Gastrocnemius medialis (tissue), 4 donors: Measurements from ENCODE around the gene GPR61. TPM values are rescaled to one million over a fixed set of nuclear protein-coding genes. Genes with fewer than 3 reads are reported as not detected.

Experiments used
- ATAC-seq, 2 donors: fragments of 150-250 bp; one replicate each; pipeline ENCODE4 v1.9.1; 2016
- DNase-seq, 2 donors: peaks; one replicate each; pipeline ENCODE4 v3.0.0-alpha.2; 2019
- H3K27ac ChIP-seq, 4 donors: fragments of 200-600 bp; sonication (generic); 1 replicate in 1 of 4; 2 replicates in 3 of 4; pipeline ENCODE4 v1.5.1; 2016 to 2018; ENCODE audit warnings: mild to moderate bottlenecking in 2 of 4, moderate library complexity in 1 of 4
- H3K27me3 ChIP-seq, 3 donors: fragments of 200-600 bp; sonication (generic) in 2 of 3; 1 replicate in 1 of 3; 2 replicates in 2 of 3; pipeline versions ENCODE4 v1.5.1 to v1.6.0; 2016 to 2019; ENCODE audit warnings: mild to moderate bottlenecking in 1 of 3, moderate library complexity in 1 of 3
- H3K36me3 ChIP-seq, 2 donors: fragments of 200-600 bp; sonication (generic) in 1 of 2; one replicate each; pipeline ENCODE4 v1.5.1; 2017 to 2018
- H3K4me1 ChIP-seq, 2 donors: fragments of 200-600 bp; sonication (generic) in 1 of 2; one replicate each; pipeline ENCODE4 v1.5.1; 2016 to 2017; ENCODE audit warnings: mild to moderate bottlenecking in 2 of 2
- H3K4me3 ChIP-seq, 4 donors: fragments of 200-600 bp; sonication (generic) in 3 of 4; 1 replicate in 1 of 4; 2 replicates in 3 of 4; pipeline ENCODE4 v1.5.1; 2016 to 2019; ENCODE audit warnings: mild to moderate bottlenecking in 2 of 4
- H3K9me3 ChIP-seq, 3 donors: fragments of 200-600 bp; sonication (generic) in 2 of 3; 1 replicate in 1 of 3; 2 replicates in 2 of 3; pipeline ENCODE4 v1.5.1; 2016 to 2019
- POLR2A ChIP-seq, 2 donors: fragments of 450-650 bp; IDR thresholded peaks; one replicate each; pipeline ENCODE4 v1.6.1; 2017; ENCODE audit warnings: antibody characterized with exemption in 2 of 2, mild to moderate bottlenecking in 2 of 2, moderate library complexity in 2 of 2
- in situ Hi-C, 4 donors: fragments of 200-750 bp; cut with MboI; loops; one replicate each; pipeline versions ENCODE4 v1.15.0 to v1.8.0; 2017; ENCODE audit warnings: low sequenced_read_pairs in 4 of 4
- intact Hi-C: fragments of 100-400 bp; cut with DNase I; formaldehyde crosslinking; loops from one replicate; pipeline ENCODE4 v1.15.1; 2023; ENCODE audit warnings: low total_unique reads
- total RNA-seq, 4 donors: library from RNA; depleted of rRNA; stranded (reverse); fragments of >200 nt; gene quantifications; one replicate each; pipeline versions ENCODE4 v1.1.0 to v1.2.3, GENCODE V29; 2016
- TF ChIP-seq, protein P1 (sequence below), 5 experiments: fragments of 450-650 bp in 3 of 5; fragments of 200-600 bp in 2 of 5; sonication (generic) in 2 of 5; IDR thresholded peaks in 4 of 5; conservative IDR thresholded peaks in 1 of 5; 1 replicate in 4 of 5; 2 replicates in 1 of 5; pipeline ENCODE4 v1.5.1; 2016 to 2019; ENCODE audit warnings: antibody characterized with exemption in 5 of 5, mild to moderate bottlenecking in 3 of 5, moderate library complexity in 3 of 5

Gene GPR61
- total RNA-seq, 4 donors from 2014 or later = not detected

DNA sequence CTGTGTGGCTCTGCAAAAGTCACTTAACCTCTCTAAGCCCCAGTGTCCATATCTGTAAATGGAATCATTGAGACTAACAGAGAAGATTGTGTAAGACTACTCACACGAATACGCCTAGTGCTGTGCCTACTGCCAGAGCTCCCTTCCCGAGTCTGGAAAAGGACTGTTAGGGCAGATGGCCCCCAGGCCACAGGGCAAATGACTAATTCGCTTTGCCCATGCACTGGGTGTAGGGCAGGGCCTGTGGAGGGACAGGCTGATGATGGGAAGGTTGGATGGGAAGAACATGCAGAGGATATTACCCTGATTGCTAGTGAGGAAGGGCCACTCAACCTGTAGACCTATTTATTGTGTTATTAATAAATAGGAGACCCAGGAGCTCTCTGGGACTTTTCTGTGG lies 4.2 kb upstream of the GPR61 start:
- intact Hi-C loops (no loop called here), in situ Hi-C loops (loop anchor here in 2 of 4 donors (10.0 to 25.0 kb wide), 2 partner anchors 248 to 261 kb away; partner anchors contain the start of gene PSRC1 (in 1 of the 2))
- peak overlapping the region; percentile 82 to 95 (median 90) for H3K27ac ChIP-seq
- H3K9me3 ChIP-seq = no peaks in the 10 kb centered on the region
- H3K4me1 ChIP-seq = peaks cover 55 to 61% of the 10 kb centered on the region in 2 donors
- DNase-seq (no peak), ATAC-seq (peak; percentile 3 to 28)
- TF ChIP-seq, protein P1, sequence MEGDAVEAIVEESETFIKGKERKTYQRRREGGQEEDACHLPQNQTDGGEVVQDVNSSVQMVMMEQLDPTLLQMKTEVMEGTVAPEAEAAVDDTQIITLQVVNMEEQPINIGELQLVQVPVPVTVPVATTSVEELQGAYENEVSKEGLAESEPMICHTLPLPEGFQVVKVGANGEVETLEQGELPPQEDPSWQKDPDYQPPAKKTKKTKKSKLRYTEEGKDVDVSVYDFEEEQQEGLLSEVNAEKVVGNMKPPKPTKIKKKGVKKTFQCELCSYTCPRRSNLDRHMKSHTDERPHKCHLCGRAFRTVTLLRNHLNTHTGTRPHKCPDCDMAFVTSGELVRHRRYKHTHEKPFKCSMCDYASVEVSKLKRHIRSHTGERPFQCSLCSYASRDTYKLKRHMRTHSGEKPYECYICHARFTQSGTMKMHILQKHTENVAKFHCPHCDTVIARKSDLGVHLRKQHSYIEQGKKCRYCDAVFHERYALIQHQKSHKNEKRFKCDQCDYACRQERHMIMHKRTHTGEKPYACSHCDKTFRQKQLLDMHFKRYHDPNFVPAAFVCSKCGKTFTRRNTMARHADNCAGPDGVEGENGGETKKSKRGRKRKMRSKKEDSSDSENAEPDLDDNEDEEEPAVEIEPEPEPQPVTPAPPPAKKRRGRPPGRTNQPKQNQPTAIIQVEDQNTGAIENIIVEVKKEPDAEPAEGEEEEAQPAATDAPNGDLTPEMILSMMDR (IDR thresholded peaks at IDR 0.05 in 4 of 5, conservative IDR thresholded peaks at IDR 0.05 in 1 of 5) = no peak
- no peak for TF ChIP-seq POLR2A (IDR thresholded peaks at IDR 0.05)
- H3K4me3 ChIP-seq = peak overlapping the region in 2 of 4 donors; percentile 14 to 22
- no peaks in the 10 kb centered on the region for H3K27me3 ChIP-seq
- no peaks in the 10 kb centered on the region for H3K36me3 ChIP-seq

DNA sequence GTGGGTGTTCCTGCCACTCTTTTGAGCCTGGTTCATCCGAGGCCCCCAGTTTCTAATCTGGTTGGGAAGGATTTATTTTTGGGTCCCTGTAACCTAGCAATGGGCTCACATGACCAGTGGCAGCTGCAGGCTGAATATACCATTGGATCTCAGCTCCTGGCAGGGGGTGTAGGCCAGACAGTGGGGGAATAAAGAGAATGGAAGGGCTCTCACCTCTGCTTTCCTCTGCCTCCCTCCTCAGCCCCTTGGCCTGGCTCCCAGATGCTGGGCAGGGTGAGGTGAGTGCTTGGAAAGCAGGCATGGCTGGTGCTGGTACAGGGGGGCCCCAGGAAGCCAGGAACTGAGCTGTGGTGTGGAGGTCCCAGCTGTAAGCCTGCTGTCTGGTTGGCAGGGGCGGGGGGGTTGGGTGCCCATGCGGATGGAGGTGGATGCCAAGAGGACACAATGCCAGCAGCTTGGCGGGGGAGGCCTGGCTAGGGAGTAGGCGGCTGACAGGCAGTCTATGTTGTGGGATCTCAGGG lies 3.6 kb upstream of the GPR61 start:
- H3K27ac ChIP-seq = peak overlapping the region; percentile 82 to 95 (median 90)
- DNase-seq = peak; percentile 53 to 82
- peak overlapping the region in 2 of 4 donors; percentile 14 to 22 for H3K4me3 ChIP-seq
- no peaks in the 10 kb centered on the region for H3K27me3 ChIP-seq
- in situ Hi-C loops = loop anchor here in 2 of 4 donors (10.0 to 25.0 kb wide), 2 partner anchors 249 to 261 kb away; partner anchors contain the start of gene PSRC1 (in 1 of the 2)
- H3K4me1 ChIP-seq = peaks cover 55 to 60% of the 10 kb centered on the region in 2 donors
- H3K9me3 ChIP-seq = no peaks in the 10 kb centered on the region
- no peaks in the 10 kb centered on the region for H3K36me3 ChIP-seq
- ATAC-seq = peak; percentile 72
- intact Hi-C loops = no loop called here
- TF ChIP-seq, protein P1 (IDR thresholded peaks at IDR 0.05 in 4 of 5, conservative IDR thresholded peaks at IDR 0.05 in 1 of 5) = no peak
- TF ChIP-seq POLR2A (IDR thresholded peaks at IDR 0.05) = peak; percentile 14 to 25

DNA sequence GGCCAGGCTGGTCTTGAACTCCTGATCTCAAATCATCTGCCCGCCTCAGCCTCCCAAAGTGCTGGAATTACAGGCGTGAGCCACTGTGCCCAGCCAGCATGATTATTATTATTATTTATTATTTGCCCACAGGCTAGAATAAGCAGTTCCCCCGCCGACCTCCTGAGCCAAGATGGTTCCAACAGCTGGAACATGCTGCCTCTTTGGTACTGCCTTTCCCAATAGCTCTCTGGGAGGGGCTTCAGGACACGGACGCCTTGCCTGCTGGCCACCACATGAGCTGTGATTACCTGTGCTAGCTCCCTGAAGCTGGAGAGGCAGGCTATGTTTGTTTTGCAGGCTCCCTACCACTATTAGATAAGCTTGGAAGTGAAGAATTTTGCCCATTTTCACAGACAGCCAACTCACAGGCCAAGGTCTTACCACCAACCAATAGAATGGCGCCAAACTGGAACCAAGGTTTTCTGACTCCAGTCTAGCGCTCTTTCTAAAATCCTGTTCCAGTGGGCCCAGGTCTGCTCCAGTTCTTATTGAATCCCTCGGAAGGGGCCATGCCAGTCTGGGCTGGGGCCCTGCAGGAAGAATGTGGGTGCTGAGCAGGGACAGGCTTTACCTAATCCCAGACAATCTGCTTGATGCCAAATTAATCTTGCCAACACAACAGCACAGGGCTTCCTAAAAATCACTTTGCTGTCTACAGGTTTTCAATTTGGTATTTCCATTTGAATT lies 2.1 kb upstream of the GPR61 start:
- H3K27ac ChIP-seq = peak overlapping the region in 3 of 4 donors; percentile 89 to 95 (median 91)
- ATAC-seq (no peak), DNase-seq (no peak)
- TF ChIP-seq POLR2A (IDR thresholded peaks at IDR 0.05) = no peak
- TF ChIP-seq, protein P1 (IDR thresholded peaks at IDR 0.05 in 4 of 5, conservative IDR thresholded peaks at IDR 0.05 in 1 of 5) = no peak
- no peaks in the 10 kb centered on the region for H3K9me3 ChIP-seq
- in situ Hi-C loops = loop anchor here in 2 of 4 donors (10.0 to 25.0 kb wide), 2 partner anchors 250 to 263 kb away; partner anchors contain the start of gene PSRC1 (in 1 of the 2)
- H3K4me1 ChIP-seq = peaks cover 50 to 54% of the 10 kb centered on the region in 2 donors
- intact Hi-C loops = no loop called here
- H3K36me3 ChIP-seq = no peaks in the 10 kb centered on the region
- no peaks in the 10 kb centered on the region for H3K27me3 ChIP-seq
- no peak overlapping the region for H3K4me3 ChIP-seq

DNA sequence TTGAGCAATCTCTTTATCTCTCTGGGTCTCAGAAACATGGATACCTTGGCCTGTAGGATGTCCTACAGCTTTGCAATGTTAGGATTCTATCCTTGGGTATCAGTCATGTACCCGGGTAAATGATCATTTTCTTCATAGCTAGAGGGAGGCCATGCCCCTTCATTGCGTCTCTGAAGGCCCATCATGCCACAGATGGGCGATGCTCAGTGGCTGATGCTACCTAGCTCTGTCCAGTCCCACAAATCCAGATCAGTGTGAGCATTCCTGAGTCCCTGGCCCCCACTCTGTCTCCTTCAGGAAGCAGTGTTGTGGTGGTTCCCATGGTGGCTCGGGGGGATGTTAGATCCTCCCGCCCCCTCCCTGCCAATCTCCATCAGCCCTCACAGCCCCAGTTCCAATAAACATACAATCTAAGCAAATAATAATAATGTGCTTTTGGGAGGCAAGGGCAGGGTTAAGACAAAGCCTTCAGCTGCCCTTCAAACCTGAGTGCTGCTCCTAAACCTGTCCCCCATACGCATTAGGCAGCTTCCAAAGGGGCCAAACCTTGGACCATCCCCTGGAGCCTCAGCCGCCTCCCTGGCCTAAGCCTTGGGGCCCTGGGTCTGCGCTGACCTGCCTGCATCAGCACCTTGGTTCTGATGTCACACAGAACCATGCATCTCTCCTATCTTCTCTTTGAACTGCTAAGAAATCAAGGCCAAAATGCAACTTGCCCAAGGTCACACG lies 681 bp upstream of the GPR61 start:
- Histone ChIP-seq H3K4me1 (peaks cover 45 to 46% of the 10 kb centered on the region in 2 donors), H3K36me3 (no peaks in the 10 kb centered on the region), H3K27ac (no peak overlapping the region), H3K27me3 (no peaks in the 10 kb centered on the region), H3K9me3 (no peaks in the 10 kb centered on the region), H3K4me3 (no peak overlapping the region)
- TF ChIP-seq POLR2A (IDR thresholded peaks at IDR 0.05) = no peak
- TF ChIP-seq, protein P1 (IDR thresholded peaks at IDR 0.05 in 4 of 5, conservative IDR thresholded peaks at IDR 0.05 in 1 of 5) = no peak
- intact Hi-C loops = no loop called here
- ATAC-seq (no peak), DNase-seq (no peak)
- in situ Hi-C loops = loop anchor here in 2 of 4 donors (10.0 to 25.0 kb wide), 2 partner anchors 252 to 264 kb away; partner anchors contain the start of gene PSRC1 (in 1 of the 2)
